CD14-positive monocyte (primary cell): ENCODE measurements around the gene CD28. TPM values are rescaled to one million over a fixed set of nuclear protein-coding genes. Genes with fewer than 3 reads are reported as not detected.

Source experiments
- DNase-seq, 3 donors: peaks; one replicate each; pipeline ENCODE4 v3.0.0-alpha.2; 2011 to 2022
- H2AFZ ChIP-seq: 2 replicates; pipeline ENCODE4 v1.6.0; 2012; ENCODE audit warnings: mild to moderate bottlenecking, low read depth, low read length, inconsistent platforms; ENCODE audit not compliant: insufficient read depth, poor library complexity, severe bottlenecking
- H3K27ac ChIP-seq, 2 donors: 1 replicate in 1 of 2; 2 replicates in 1 of 2; pipeline ENCODE4 v1.5.1; 2012 to 2013; ENCODE audit warnings: low read length in 2 of 2, control low read depth in 1 of 2, inconsistent platforms in 1 of 2, low read depth in 1 of 2, mild to moderate bottlenecking in 1 of 2
- H3K27me3 ChIP-seq, 2 donors: one replicate each; pipeline versions ENCODE4 v1.6.0 to v1.6.1; 2011 to 2013; ENCODE audit warnings: low read length in 2 of 2; ENCODE audit not compliant: control insufficient read depth in 2 of 2, insufficient read depth in 2 of 2
- H3K36me3 ChIP-seq, 2 donors: replicated peaks in 1 of 2; 1 replicate in 1 of 2; 2 replicates in 1 of 2; pipeline versions ENCODE4 v1.5.1 to v1.6.1; 2012 to 2013; ENCODE audit warnings: low read length in 2 of 2, control low read depth in 1 of 2, inconsistent platforms in 1 of 2, mild to moderate bottlenecking in 1 of 2; ENCODE audit not compliant: insufficient read depth in 2 of 2, control insufficient read depth in 1 of 2
- H3K4me1 ChIP-seq, 2 donors: 1 replicate in 1 of 2; 2 replicates in 1 of 2; pipeline versions ENCODE4 v1.5.1 to v1.6.1; 2012 to 2013; ENCODE audit warnings: low read length in 2 of 2, control low read depth in 1 of 2, inconsistent platforms in 1 of 2, mild to moderate bottlenecking in 1 of 2, moderate library complexity in 1 of 2; ENCODE audit not compliant: insufficient read depth in 2 of 2, control insufficient read depth in 1 of 2
- H3K4me2 ChIP-seq: replicated peaks from 2 replicates; pipeline ENCODE3; 2012; ENCODE audit warnings: low read length, moderate library complexity, mild to moderate bottlenecking; ENCODE audit not compliant: poor library complexity, severe bottlenecking; ENCODE audit errors: extremely low read depth
- H3K4me3 ChIP-seq, 3 experiments: fragments of 200-600 bp in 1 of 3; sonication (generic) in 1 of 3; replicated peaks in 1 of 3; 1 replicate in 2 of 3; 2 replicates in 1 of 3; pipeline ENCODE4 v1.5.1; 2011 to 2013; ENCODE audit warnings: low read length in 3 of 3, mild to moderate bottlenecking in 3 of 3, control low read depth in 2 of 3, low read depth in 2 of 3, inconsistent platforms in 1 of 3, moderate library complexity in 1 of 3
- H3K79me2 ChIP-seq: 2 replicates; pipeline ENCODE4 v1.6.0; 2012; ENCODE audit warnings: mild to moderate bottlenecking, control low read depth, inconsistent platforms, low read length, moderate library complexity; ENCODE audit not compliant: insufficient read depth
- H3K9ac ChIP-seq: 2 replicates; pipeline ENCODE4 v1.6.0; 2017; ENCODE audit warnings: low read length, mild to moderate bottlenecking; ENCODE audit not compliant: insufficient read depth, poor library complexity, severe bottlenecking
- H3K9me3 ChIP-seq, 2 donors: replicated peaks in 1 of 2; 1 replicate in 1 of 2; 2 replicates in 1 of 2; pipeline versions ENCODE4 v1.5.1 to v1.6.1; 2012 to 2013; ENCODE audit warnings: low read length in 2 of 2, control low read depth in 1 of 2; ENCODE audit not compliant: control insufficient read depth in 1 of 2, insufficient read depth in 1 of 2
- H4K20me1 ChIP-seq: 2 replicates; pipeline ENCODE4 v1.6.0; 2012; ENCODE audit warnings: mild to moderate bottlenecking, low read length, control low read depth, moderate library complexity; ENCODE audit not compliant: insufficient read depth
- H3K27ac Mint-ChIP-seq, 7 donors: one replicate each; pipeline ENCODE4 v1.8.0; 2020; ENCODE audit warnings: mild to moderate bottlenecking in 7 of 7, mixed read lengths in 7 of 7, moderate library complexity in 6 of 7, inconsistent platforms in 2 of 7
- H3K27me3 Mint-ChIP-seq, 3 donors: one replicate each; pipeline ENCODE4 v1.8.0; 2021 to 2022; ENCODE audit warnings: low read depth in 3 of 3, mild to moderate bottlenecking in 3 of 3, mixed read lengths in 3 of 3, moderate library complexity in 3 of 3, inconsistent platforms in 1 of 3
- H3K36me3 Mint-ChIP-seq, 2 donors: one replicate each; pipeline ENCODE4 v1.8.0; 2020; ENCODE audit warnings: mixed read lengths in 2 of 2, inconsistent platforms in 1 of 2, mild to moderate bottlenecking in 1 of 2
- H3K4me1 Mint-ChIP-seq: one replicate; pipeline ENCODE4 v1.8.0; 2020; ENCODE audit warnings: mild to moderate bottlenecking, mixed read lengths
- H3K4me3 Mint-ChIP-seq, 2 donors: one replicate each; pipeline ENCODE4 v1.8.0; 2020; ENCODE audit warnings: mild to moderate bottlenecking in 2 of 2, mixed read lengths in 2 of 2, moderate library complexity in 1 of 2
- H3K9me3 Mint-ChIP-seq, 7 donors: one replicate each; pipeline ENCODE4 v1.8.0; 2020 to 2022; ENCODE audit warnings: mixed read lengths in 7 of 7, mild to moderate bottlenecking in 6 of 7, moderate library complexity in 6 of 7, inconsistent platforms in 2 of 7
- CTCF ChIP-seq: fragments of 200-600 bp; IDR thresholded peaks from one replicate; pipeline ENCODE4 v1.8.0; 2022; ENCODE audit warnings: antibody characterized with exemption, mild to moderate bottlenecking
- WGBS: methylation state at CpG from one replicate; pipeline ENCODE4 v1.1.5; 2013; ENCODE audit warnings: missing lambda C conversion rate; ENCODE audit not compliant: insufficient coverage; 5-methylcytosine and 5-hydroxymethylcytosine counted together
- intact Hi-C, 2 donors: fragments of 100-400 bp; cut with micrococcal nuclease; formaldehyde crosslinking; loops; one replicate each; pipeline versions ENCODE4 v1.15.0 to v1.15.1; 2023
- polyA plus RNA-seq, 3 donors: library from polyadenylated mRNA; depleted of rRNA in 1 of 3; unstranded in 2 of 3; stranded (reverse) in 1 of 3; fragments of 300-500 nt in 2 of 3; fragments of >200 nt in 1 of 3; fragmentation: Illumina TruSeq in 2 of 3; gene quantifications; 1 replicate in 2 of 3; 2 replicates in 1 of 3; pipeline ENCODE4 v1.2.3, GENCODE V29; 2012 to 2021

CD28 gene
- polyA plus RNA-seq, 3 donors = 0.09 to 0.21 TPM; not detected in 1

- no peak for TF ChIP-seq CTCF
- H3K4me1 ChIP-seq = peaks cover 0 to 6% of the 10 kb centered on the region in 2 donors
- peaks cover 0 to 2% (median 0%) of the 10 kb centered on the region in 7 donors for H3K9me3 Mint-ChIP-seq
Observed at GRCh38 chr2:203715744-203716143, 9.3 kb downstream of the CD28 start.

GRCh38 chr2:203718087-203718486 lies 11.6 kb downstream of the CD28 start:
- Mint-ChIP-seq H3K27ac (peak overlapping the region in 1 of 7 donors; percentile 7), H3K36me3 (no peaks in the 10 kb centered on the region), H3K27me3 (peaks cover 3 to 6% (median 4%) of the 10 kb centered on the region in 3 donors), H3K9me3 (peaks cover 0 to 2% (median 0%) of the 10 kb centered on the region in 7 donors), H3K4me3 (no peak overlapping the region), H3K4me1 (peaks cover 3% of the 10 kb centered on the region)
- intact Hi-C loops = no loop called here
- Histone ChIP-seq H2AFZ (peak overlapping the region; percentile 47), H3K4me2 (no peak overlapping the region), H3K9me3 (no peaks in the 10 kb centered on the region), H3K27ac (no peak overlapping the region), H3K9ac (no peak overlapping the region), H3K79me2 (no peaks in the 10 kb centered on the region), H4K20me1 (no peaks in the 10 kb centered on the region), H3K4me1 (peaks cover 0 to 6% of the 10 kb centered on the region in 2 donors), H3K4me3 (no peak overlapping the region), H3K36me3 (no peaks in the 10 kb centered on the region), H3K27me3 (no peaks in the 10 kb centered on the region)
- 0% methylated on average over 1 of the region's 3 CpGs for WGBS
- no peak for TF ChIP-seq CTCF
- DNase-seq = peak in 1 of 3 donors; percentile 5

More at GRCh38 chr2:203715744-203716143, 9.3 kb downstream of the CD28 start:
- H3K4me1 Mint-ChIP-seq = peaks cover 3% of the 10 kb centered on the region
- H3K4me2 ChIP-seq = no peak overlapping the region
- H3K9ac ChIP-seq = no peak overlapping the region
- H3K27me3 Mint-ChIP-seq = peaks cover 0 to 5% (median 2%) of the 10 kb centered on the region in 3 donors
- H3K27ac Mint-ChIP-seq = no peak overlapping the region
- no peaks in the 10 kb centered on the region for H3K9me3 ChIP-seq
- no peak overlapping the region for H3K4me3 Mint-ChIP-seq
- H3K27ac ChIP-seq = no peak overlapping the region
- H3K27me3 ChIP-seq = no peaks in the 10 kb centered on the region
- 100% methylated on average over 2 of the region's 2 CpGs for WGBS
- no peak overlapping the region for H3K4me3 ChIP-seq
- H3K36me3 Mint-ChIP-seq = no peaks in the 10 kb centered on the region
- DNase-seq = no peak
- H4K20me1 ChIP-seq = no peaks in the 10 kb centered on the region
- intact Hi-C loops = no loop called here
- H3K79me2 ChIP-seq = no peaks in the 10 kb centered on the region
- no peak overlapping the region for H2AFZ ChIP-seq
- no peaks in the 10 kb centered on the region for H3K36me3 ChIP-seq
